GM23338 (cell line): Measurements from ENCODE around the gene UNK.
"Not testable (repeated sequence)": the region's sequence is repeated elsewhere in the genome, so short reads cannot be mapped to it uniquely, and the experiment has no call there.

ENCODE experiments used
- CREB1 ChIP-seq: fragments of 250-450 bp; sonication (Bioruptor Pico); IDR thresholded peaks from 2 replicates; pipeline ENCODE4 v1.5.0; 2020; ENCODE audit warnings: low read depth, mild to moderate bottlenecking, moderate library complexity
- EZH2 ChIP-seq: fragments of 200-600 bp; sonication (generic); IDR thresholded peaks from one replicate; pipeline ENCODE4 v1.8.0; 2017; ENCODE audit warnings: antibody characterized with exemption, mild to moderate bottlenecking, low read depth; ENCODE audit not compliant: unreplicated experiment
- EZH2phosphoT487 ChIP-seq: fragments of 200-600 bp; sonication (generic); IDR thresholded peaks from one replicate; pipeline ENCODE4 v1.8.1; 2018; ENCODE audit warnings: antibody characterized with exemption; ENCODE audit not compliant: unreplicated experiment
- JUNB ChIP-seq: IDR thresholded peaks from one replicate; pipeline ENCODE4 v1.6.1; 2016; ENCODE audit warnings: antibody characterized with exemption; ENCODE audit not compliant: unreplicated experiment
- NANOG ChIP-seq: IDR thresholded peaks from 2 replicates; pipeline ENCODE4 v1.6.1; 2016; ENCODE audit warnings: antibody characterized with exemption, borderline replicate concordance
- POLR2AphosphoS5 ChIP-seq: IDR thresholded peaks from 2 replicates; pipeline ENCODE4 v1.6.1; 2016; ENCODE audit warnings: antibody characterized with exemption, low read depth
- REST ChIP-seq: IDR thresholded peaks from one replicate; pipeline ENCODE4 v1.6.1; 2018; ENCODE audit warnings: antibody characterized with exemption; ENCODE audit not compliant: unreplicated experiment
- STAT1 ChIP-seq: IDR thresholded peaks from one replicate; pipeline ENCODE4 v1.6.1; 2016; ENCODE audit warnings: antibody characterized with exemption; ENCODE audit not compliant: unreplicated experiment
- ZNF331 ChIP-seq: fragments of 250-450 bp; sonication (Bioruptor Pico); IDR thresholded peaks from 2 replicates; pipeline ENCODE4 v1.5.0; 2020; ENCODE audit warnings: low read depth, mild to moderate bottlenecking, moderate library complexity
- TF ChIP-seq, protein P1 (sequence below), 2 experiments: fragments of 200-600 bp in 1 of 2; sonication (generic) in 1 of 2; conservative IDR thresholded peaks; 2 replicates each; pipeline versions ENCODE4 v1.5.1 to v1.6.1; 2016 to 2017; ENCODE audit warnings: antibody characterized with exemption in 2 of 2, low read depth in 2 of 2, mild to moderate bottlenecking in 2 of 2, moderate library complexity in 1 of 2

DNA sequence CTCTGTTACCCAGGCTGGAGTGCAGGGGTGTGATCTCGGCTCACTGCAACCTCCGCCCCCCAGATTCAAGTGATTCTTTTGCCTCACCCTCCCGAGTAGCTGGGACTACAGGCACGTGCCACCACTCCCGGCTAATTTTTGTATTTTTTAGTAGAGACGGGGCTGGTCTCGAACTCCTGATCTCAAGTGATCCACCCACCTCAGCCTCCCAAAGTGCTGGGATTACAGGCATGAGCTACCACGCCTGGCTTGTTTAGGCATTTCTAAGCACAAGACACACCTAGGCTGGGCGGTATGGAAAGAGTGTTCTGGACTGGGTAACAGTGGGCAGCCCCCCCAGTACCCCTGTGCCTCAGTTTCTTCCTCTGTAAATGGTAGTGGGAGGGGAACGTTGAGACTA is 85.6 kb downstream of the UNK start:
- TF ChIP-seq NANOG; REST; JUNB; CREB1; EZH2; EZH2phosphoT487; POLR2AphosphoS5; ZNF331 (CRISPR knock-in tag); STAT1: not testable (repeated sequence)
- TF ChIP-seq, protein P1, sequence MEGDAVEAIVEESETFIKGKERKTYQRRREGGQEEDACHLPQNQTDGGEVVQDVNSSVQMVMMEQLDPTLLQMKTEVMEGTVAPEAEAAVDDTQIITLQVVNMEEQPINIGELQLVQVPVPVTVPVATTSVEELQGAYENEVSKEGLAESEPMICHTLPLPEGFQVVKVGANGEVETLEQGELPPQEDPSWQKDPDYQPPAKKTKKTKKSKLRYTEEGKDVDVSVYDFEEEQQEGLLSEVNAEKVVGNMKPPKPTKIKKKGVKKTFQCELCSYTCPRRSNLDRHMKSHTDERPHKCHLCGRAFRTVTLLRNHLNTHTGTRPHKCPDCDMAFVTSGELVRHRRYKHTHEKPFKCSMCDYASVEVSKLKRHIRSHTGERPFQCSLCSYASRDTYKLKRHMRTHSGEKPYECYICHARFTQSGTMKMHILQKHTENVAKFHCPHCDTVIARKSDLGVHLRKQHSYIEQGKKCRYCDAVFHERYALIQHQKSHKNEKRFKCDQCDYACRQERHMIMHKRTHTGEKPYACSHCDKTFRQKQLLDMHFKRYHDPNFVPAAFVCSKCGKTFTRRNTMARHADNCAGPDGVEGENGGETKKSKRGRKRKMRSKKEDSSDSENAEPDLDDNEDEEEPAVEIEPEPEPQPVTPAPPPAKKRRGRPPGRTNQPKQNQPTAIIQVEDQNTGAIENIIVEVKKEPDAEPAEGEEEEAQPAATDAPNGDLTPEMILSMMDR (conservative IDR thresholded peaks at IDR 0.05; ENCODE audit: low read depth in 2 of 2): not testable (repeated sequence)
